GM12892 (cell line): Measurements from ENCODE around the gene VASH2.
A peak's percentile ranks its signal among the peaks of the same experiment; 100 is the strongest.
"Not testable (repeated sequence)": the region's sequence is repeated elsewhere in the genome, so short reads cannot be mapped to it uniquely, and the experiment has no call there.

Experiments
- DNase-seq: peaks from one replicate; pipeline ENCODE4 v3.0.0; 2011; ENCODE audit not compliant: insufficient read length
- FAIRE-seq: peaks from 2 replicates; lab custom pipeline; 2011; peaks lifted over from hg19 to GRCh38; lab: Jason Lieb, UNC
- POLR2A ChIP-seq: IDR thresholded peaks from 2 replicates; pipeline ENCODE4 v1.6.1; 2011; ENCODE audit warnings: low read depth, low read length, control low read depth
- POLR2AphosphoS5 ChIP-seq: IDR thresholded peaks from 2 replicates; pipeline ENCODE4 v1.6.1; 2011; ENCODE audit warnings: low read depth, low read length, control low read depth
- TAF1 ChIP-seq: IDR thresholded peaks from 2 replicates; pipeline ENCODE4 v1.6.1; 2011; ENCODE audit warnings: low read depth, mild to moderate bottlenecking, control low read depth, low read length, borderline replicate concordance

Gene VASH2

GRCh38 chr1:212987702-212988322, 37.5 kb downstream of the VASH2 start:
- DNase-seq, result no peak
- TF ChIP-seq TAF1, result no peak
- no peak for TF ChIP-seq POLR2AphosphoS5
- no peak for TF ChIP-seq POLR2A
- FAIRE-seq, result peak; percentile 60

DNA sequence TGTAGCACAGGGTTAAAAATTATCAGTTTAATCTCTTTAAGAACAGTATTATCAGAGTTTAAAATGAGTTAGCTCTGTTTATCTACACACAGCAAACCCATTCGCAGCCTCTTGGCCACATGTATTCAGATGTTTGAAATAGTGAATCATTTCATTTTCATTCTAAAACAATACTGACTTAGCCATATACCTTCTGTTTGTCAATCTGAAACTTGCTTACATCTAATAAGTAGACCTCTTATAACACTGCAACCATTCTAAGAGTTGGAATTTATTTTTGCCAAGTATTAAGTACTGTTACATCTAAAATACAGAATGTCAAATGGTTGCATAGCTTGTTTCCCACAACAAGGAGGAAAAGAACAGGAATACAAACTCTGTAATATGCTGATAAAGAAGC, 39.9 kb downstream of the VASH2 start:
- no peak for FAIRE-seq
- TF ChIP-seq POLR2AphosphoS5 (no peak), POLR2A (no peak), TAF1 (no peak)
- no peak for DNase-seq

DNA sequence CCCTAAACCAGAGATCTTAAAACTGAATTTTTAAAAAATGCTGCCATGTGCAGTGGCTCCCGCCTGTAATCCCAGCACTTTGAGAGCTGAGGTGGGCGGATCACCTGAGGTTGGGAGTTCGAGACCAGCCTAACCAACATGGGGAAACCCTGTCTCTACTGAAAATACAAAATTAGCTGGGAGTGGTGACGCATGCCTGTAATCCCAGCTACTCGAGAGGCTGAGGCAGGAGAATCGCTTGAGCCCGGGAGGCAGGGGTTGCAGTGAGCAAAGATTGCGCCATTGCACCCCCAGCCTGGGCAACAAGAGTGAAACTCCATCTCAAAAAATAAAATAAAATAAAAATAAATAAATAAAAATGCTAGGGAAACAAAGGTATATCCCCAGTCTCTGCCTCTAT, 43.6 kb downstream of the VASH2 start:
- not testable (repeated sequence) for DNase-seq, FAIRE-seq

GRCh38 chr1:212994926-212995325, 44.6 kb downstream of the VASH2 start:
- no peak for DNase-seq
- FAIRE-seq, result no peak
- no peak for TF ChIP-seq TAF1
- no peak for TF ChIP-seq POLR2AphosphoS5
- TF ChIP-seq POLR2A, result no peak

- FAIRE-seq (no peak), DNase-seq (no peak)
- TF ChIP-seq TAF1 (no peak), POLR2AphosphoS5 (no peak), POLR2A (no peak)
These were observed 52.9 kb downstream of the VASH2 start for GRCh38 chr1:213003256-213003655.

DNA sequence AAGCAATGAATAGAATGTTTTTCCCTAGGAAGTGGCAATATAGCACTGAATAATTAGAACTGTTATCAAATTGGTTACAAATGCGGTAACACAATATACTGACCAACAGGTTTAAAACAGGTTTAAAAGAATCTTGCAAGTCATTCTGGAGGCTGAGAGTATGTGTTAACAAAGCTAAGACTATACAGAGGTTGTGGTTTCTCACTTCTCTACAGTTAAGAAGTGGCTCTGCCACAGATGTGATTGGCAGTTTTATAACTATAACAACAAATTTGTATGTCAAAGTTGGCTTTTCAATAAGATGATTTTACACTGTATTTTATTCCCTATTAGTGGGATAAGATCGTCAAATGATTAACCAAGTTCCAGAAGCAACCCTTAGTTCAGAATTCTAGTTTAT, 58.2 kb downstream of the VASH2 start:
- peak; percentile 33 for FAIRE-seq
- DNase-seq, result no peak
- TF ChIP-seq POLR2A (no peak), POLR2AphosphoS5 (no peak), TAF1 (no peak)

GRCh38 chr1:213014642-213015041, 64.3 kb downstream of the VASH2 start:
- TF ChIP-seq TAF1, result no peak
- TF ChIP-seq POLR2A, result no peak
- no peak for TF ChIP-seq POLR2AphosphoS5
- no peak for FAIRE-seq
- no peak for DNase-seq

DNA sequence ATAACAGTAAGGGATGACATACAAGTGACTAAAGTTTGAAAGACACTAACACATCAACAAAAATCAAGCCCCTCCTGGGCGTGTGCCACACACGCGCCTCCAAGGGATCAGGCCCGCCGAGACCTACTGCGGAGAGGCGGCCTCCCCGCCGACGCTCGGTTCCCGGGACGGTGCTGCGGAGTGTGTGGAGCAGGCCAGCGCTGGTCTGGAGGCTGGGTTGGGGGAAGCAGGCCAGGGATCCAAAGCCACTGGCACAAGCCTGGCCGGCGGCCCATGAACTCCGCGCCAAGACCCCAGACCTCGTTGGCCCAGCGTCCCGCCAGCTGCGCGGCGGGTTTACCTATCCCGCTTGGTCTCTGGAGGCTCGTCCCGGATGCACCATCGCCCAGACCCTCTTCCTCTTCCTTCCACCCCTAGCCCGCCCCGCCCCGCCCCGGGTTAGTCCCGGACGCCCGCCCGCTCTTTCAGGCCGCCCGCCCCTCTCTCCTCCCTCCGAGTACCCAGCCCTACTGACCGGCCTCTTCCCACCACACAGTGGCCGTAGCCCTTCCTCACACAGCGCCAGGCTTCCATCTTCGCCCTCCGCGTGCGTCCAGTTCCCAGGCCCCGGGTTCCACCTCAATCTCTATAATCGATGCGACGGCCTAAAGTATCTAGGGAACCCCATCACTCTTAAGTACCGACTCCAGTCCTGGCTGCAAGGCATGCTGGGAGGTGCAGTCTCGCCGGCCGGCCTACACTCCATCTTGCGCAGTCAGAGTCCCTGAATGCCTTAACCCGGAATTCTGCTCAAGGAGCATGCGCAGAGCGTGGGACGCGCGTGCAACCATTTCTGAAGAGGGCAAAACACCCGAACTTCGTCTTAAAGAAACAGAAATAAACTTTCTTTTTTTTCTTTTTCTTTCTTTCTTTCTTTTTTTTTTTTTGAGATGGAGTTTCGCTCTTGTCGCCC, 65.0 kb downstream of the VASH2 start, which contains the start of gene ANGEL2:
Gene ANGEL2, minus strand, starts transcription at position 769 of the 952 bp plus-strand sequence. Its CDS starts 196 bp downstream, at position 573.
- peak; percentile 85 for TF ChIP-seq POLR2AphosphoS5
- TF ChIP-seq POLR2A, result peak; percentile 88
- TF ChIP-seq TAF1, result peak; percentile 42; the same call in 1 of the 2 replicates
- FAIRE-seq (peak; percentile 98), DNase-seq (peak; percentile 76)

GRCh38 chr1:213017447-213018273, 67.3 kb downstream of the VASH2 start:
- no peak for DNase-seq
- TF ChIP-seq TAF1, result no peak
- TF ChIP-seq POLR2A, result no peak
- TF ChIP-seq POLR2AphosphoS5, result no peak
- FAIRE-seq, result no peak

GRCh38 chr1:213019450-213019849, 69.1 kb downstream of the VASH2 start:
- no peak for TF ChIP-seq POLR2A
- no peak for TF ChIP-seq POLR2AphosphoS5
- no peak for TF ChIP-seq TAF1
- DNase-seq, result no peak
- no peak for FAIRE-seq

GRCh38 chr1:213020016-213020415, 69.7 kb downstream of the VASH2 start:
- TF ChIP-seq POLR2AphosphoS5, result no peak
- TF ChIP-seq TAF1, result no peak
- no peak for TF ChIP-seq POLR2A
- DNase-seq, result no peak
- FAIRE-seq, result no peak

DNA sequence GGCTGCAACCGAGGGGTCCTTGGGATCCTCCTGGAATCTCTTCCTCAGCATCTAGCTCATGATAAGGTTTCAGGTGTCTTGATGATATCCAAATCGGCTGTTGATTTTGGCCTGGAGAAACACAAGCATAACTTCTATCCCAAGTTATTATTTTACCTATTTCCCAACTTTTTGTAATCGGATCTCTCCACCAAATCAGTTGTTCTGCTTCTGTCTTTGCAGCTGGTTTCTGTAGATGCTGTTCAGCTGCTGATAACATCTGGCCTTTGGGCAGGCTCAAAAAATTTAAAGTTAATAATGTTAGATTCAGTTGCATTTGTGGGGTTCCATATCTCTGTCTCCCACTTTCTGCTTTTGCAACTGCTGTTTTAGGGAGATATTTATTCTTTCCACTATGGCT, 76.7 kb downstream of the VASH2 start:
- not testable (repeated sequence) for FAIRE-seq, DNase-seq
